ENCODE measurements around the gene GBP6.

GBP6 gene

GRCh38 chr1:89363638-89364536 lies at the start of gene GBP6:
Gene GBP6 (plus strand): TSS chr1:89364059. CDS start chr1:89368552, 4,493 bp downstream.
- Histone ChIP-seq H3F3A (ENCODE audit: control insufficient read depth, insufficient read depth) (no peaks in the 10 kb centered on the region), H3K79me2 (ENCODE audit: control insufficient read depth, low read length) (no peaks in the 10 kb centered on the region), H3K4me2 (ENCODE audit: low read length) (no peak within 1 kb of the TSS), H3K9me3 (ENCODE audit: control insufficient read depth, insufficient read depth, low read length) (no peaks in the 10 kb centered on the region), H3K9me2 (replicated peaks; ENCODE audit: control insufficient read depth, low read length) (no peaks in the 10 kb centered on the region), H4K20me1 (ENCODE audit: control insufficient read depth, insufficient read depth, low read depth, low read length) (no peaks in the 10 kb centered on the region), H3K36me3 (ENCODE audit: control insufficient read depth, low read length) (no peaks in the 10 kb centered on the region), H3K4me1 (ENCODE audit: control insufficient read depth, low read length) (no peaks in the 10 kb centered on the region), H3K4me3 (ENCODE audit: low read length) (no peak within 1 kb of the TSS), H3K27ac (ENCODE audit: low read depth, low read length) (no peak within 1 kb of the TSS), H3K27me3 (ENCODE audit: control insufficient read depth, low read length) (no peaks in the 10 kb centered on the region)
- no peak for TF ChIP-seq EZH2phosphoT487 (IDR thresholded peaks at IDR 0.05; ENCODE audit: borderline replicate concordance, low read length)
- no peak for TF ChIP-seq CTCF (IDR thresholded peaks at IDR 0.05; ENCODE audit: low read depth, low read length, poor library complexity, severe bottlenecking)

- Histone ChIP-seq H3F3A (ENCODE audit: control insufficient read depth, insufficient read depth) (no peaks in the 10 kb centered on the region), H3K9me3 (ENCODE audit: control insufficient read depth, insufficient read depth, low read length) (no peaks in the 10 kb centered on the region), H3K27ac (ENCODE audit: low read depth, low read length) (no peak overlapping the region), H3K4me2 (ENCODE audit: low read length) (no peak overlapping the region), H3K27me3 (ENCODE audit: control insufficient read depth, low read length) (no peaks in the 10 kb centered on the region), H3K4me3 (ENCODE audit: low read length) (no peak overlapping the region), H4K20me1 (ENCODE audit: control insufficient read depth, insufficient read depth, low read depth, low read length) (no peaks in the 10 kb centered on the region), H3K9me2 (replicated peaks; ENCODE audit: control insufficient read depth, low read length) (no peaks in the 10 kb centered on the region), H3K79me2 (ENCODE audit: control insufficient read depth, low read length) (no peaks in the 10 kb centered on the region), H3K36me3 (ENCODE audit: control insufficient read depth, low read length) (no peaks in the 10 kb centered on the region), H3K4me1 (ENCODE audit: control insufficient read depth, low read length) (no peaks in the 10 kb centered on the region)
- TF ChIP-seq CTCF (IDR thresholded peaks at IDR 0.05; ENCODE audit: low read depth, low read length, poor library complexity, severe bottlenecking) = no peak
These were observed 41.5 kb upstream of the GBP6 start for GRCh38 chr1:89322402-89322801.

GRCh38 chr1:89331890-89332289 lies 32.0 kb upstream of the GBP6 start:
- H3K9me2 ChIP-seq (replicated peaks; ENCODE audit: control insufficient read depth, low read length) = no peaks in the 10 kb centered on the region
- no peaks in the 10 kb centered on the region for H4K20me1 ChIP-seq (ENCODE audit: control insufficient read depth, insufficient read depth, low read depth, low read length)
- no peaks in the 10 kb centered on the region for H3K9me3 ChIP-seq (ENCODE audit: control insufficient read depth, insufficient read depth, low read length)
- H3F3A ChIP-seq (ENCODE audit: control insufficient read depth, insufficient read depth) = no peaks in the 10 kb centered on the region
- H3K4me2 ChIP-seq (ENCODE audit: low read length) = no peak overlapping the region
- H3K4me1 ChIP-seq (ENCODE audit: control insufficient read depth, low read length) = no peaks in the 10 kb centered on the region
- no peak overlapping the region for H3K27ac ChIP-seq (ENCODE audit: low read depth, low read length)
- H3K27me3 ChIP-seq (ENCODE audit: control insufficient read depth, low read length) = no peaks in the 10 kb centered on the region
- no peaks in the 10 kb centered on the region for H3K79me2 ChIP-seq (ENCODE audit: control insufficient read depth, low read length)
- TF ChIP-seq EZH2phosphoT487 (IDR thresholded peaks at IDR 0.05; ENCODE audit: borderline replicate concordance, low read length) = no peak
- H3K36me3 ChIP-seq (ENCODE audit: control insufficient read depth, low read length) = no peaks in the 10 kb centered on the region
- no peak overlapping the region for H3K4me3 ChIP-seq (ENCODE audit: low read length)

- Histone ChIP-seq H3K4me3 (ENCODE audit: low read length) (no peak overlapping the region), H3F3A (ENCODE audit: control insufficient read depth, insufficient read depth) (no peaks in the 10 kb centered on the region), H3K4me1 (ENCODE audit: control insufficient read depth, low read length) (no peaks in the 10 kb centered on the region), H3K36me3 (ENCODE audit: control insufficient read depth, low read length) (no peaks in the 10 kb centered on the region), H3K9me3 (ENCODE audit: control insufficient read depth, insufficient read depth, low read length) (no peaks in the 10 kb centered on the region), H4K20me1 (ENCODE audit: control insufficient read depth, insufficient read depth, low read depth, low read length) (no peaks in the 10 kb centered on the region), H3K4me2 (ENCODE audit: low read length) (no peak overlapping the region), H3K27ac (ENCODE audit: low read depth, low read length) (no peak overlapping the region), H3K27me3 (ENCODE audit: control insufficient read depth, low read length) (no peaks in the 10 kb centered on the region), H3K9me2 (replicated peaks; ENCODE audit: control insufficient read depth, low read length) (no peaks in the 10 kb centered on the region), H3K79me2 (ENCODE audit: control insufficient read depth, low read length) (no peaks in the 10 kb centered on the region)
- TF ChIP-seq CTCF (IDR thresholded peaks at IDR 0.05; ENCODE audit: low read depth, low read length, poor library complexity, severe bottlenecking) (no peak), EZH2phosphoT487 (IDR thresholded peaks at IDR 0.05; ENCODE audit: borderline replicate concordance, low read length) (no peak)
These were observed 31.4 kb upstream of the GBP6 start for GRCh38 chr1:89332461-89332860.
